ENCODE measurements around the gene DOK5.
"Not testable (repeated sequence)": the region's sequence is repeated elsewhere in the genome, so short reads cannot be mapped to it uniquely, and the experiment has no call there.

Gene DOK5

GRCh38 chr20:54475334-54476168 is at the start of gene DOK5:
DOK5 (plus strand) TSS chr20:54475593; CDS start chr20:54475947, 354 bp downstream.
- DNase-seq, result no peak

GRCh38 chr20:54429364-54429763 is 46.0 kb upstream of the DOK5 start:
- DNase-seq, result no peak

GRCh38 chr20:54431156-54431944 is 44.0 kb upstream of the DOK5 start:
- no peak for DNase-seq

GRCh38 chr20:54432966-54433365 is 42.4 kb upstream of the DOK5 start:
- DNase-seq, result no peak

GRCh38 chr20:54433636-54434035 is 41.8 kb upstream of the DOK5 start:
- DNase-seq, result no peak

GRCh38 chr20:54434196-54434595 is 41.2 kb upstream of the DOK5 start:
- no peak for DNase-seq

GRCh38 chr20:54435015-54435414 is 40.4 kb upstream of the DOK5 start:
- no peak for DNase-seq

- DNase-seq, result not testable (repeated sequence)
Observed at GRCh38 chr20:54436410-54436809, 39.0 kb upstream of the DOK5 start.

- no peak for DNase-seq
Observed at GRCh38 chr20:54438166-54438565, 37.2 kb upstream of the DOK5 start.

GRCh38 chr20:54450207-54450606 is 25.2 kb upstream of the DOK5 start:
- DNase-seq, result no peak

- no peak for DNase-seq
Observed at GRCh38 chr20:54451171-54451570, 24.2 kb upstream of the DOK5 start.

- DNase-seq, result no peak
Observed at GRCh38 chr20:54452277-54452676, 23.1 kb upstream of the DOK5 start.

GRCh38 chr20:54454982-54455381 is 20.4 kb upstream of the DOK5 start:
- no peak for DNase-seq

- DNase-seq, result no peak
Observed at GRCh38 chr20:54456423-54456822, 19.0 kb upstream of the DOK5 start.

GRCh38 chr20:54456961-54457360 is 18.4 kb upstream of the DOK5 start:
- DNase-seq, result no peak

GRCh38 chr20:54458219-54458618 is 17.2 kb upstream of the DOK5 start:
- no peak for DNase-seq

GRCh38 chr20:54459279-54459678 is 16.1 kb upstream of the DOK5 start:
- no peak for DNase-seq

- no peak for DNase-seq
Observed at GRCh38 chr20:54464003-54464402, 11.4 kb upstream of the DOK5 start.

- DNase-seq, result no peak
Observed at GRCh38 chr20:54466127-54466526, 9.3 kb upstream of the DOK5 start.

- no peak for DNase-seq
Observed at GRCh38 chr20:54467622-54468021, 7.8 kb upstream of the DOK5 start.

- DNase-seq, result no peak
Observed at GRCh38 chr20:54468082-54468481, 7.3 kb upstream of the DOK5 start.

GRCh38 chr20:54469293-54469692 is 6.1 kb upstream of the DOK5 start:
- no peak for DNase-seq

GRCh38 chr20:54469952-54470351 is 5.4 kb upstream of the DOK5 start:
- no peak for DNase-seq

- DNase-seq, result no peak
Observed at GRCh38 chr20:54470697-54471096, 4.7 kb upstream of the DOK5 start.

All from CD4-positive, alpha-beta T cell treated with Interleukin-17A for 1 hour (primary cell).